NAMALWA (cell line): ENCODE measurements around the gene EPHA6.
A peak's percentile ranks its signal among the peaks of the same experiment; 100 is the strongest.

ENCODE experiments used
- DNase-seq: peaks from one replicate; pipeline ENCODE4 v3.0.0-alpha.2; 2015; ENCODE audit warnings: low spot score

Gene EPHA6

DNA sequence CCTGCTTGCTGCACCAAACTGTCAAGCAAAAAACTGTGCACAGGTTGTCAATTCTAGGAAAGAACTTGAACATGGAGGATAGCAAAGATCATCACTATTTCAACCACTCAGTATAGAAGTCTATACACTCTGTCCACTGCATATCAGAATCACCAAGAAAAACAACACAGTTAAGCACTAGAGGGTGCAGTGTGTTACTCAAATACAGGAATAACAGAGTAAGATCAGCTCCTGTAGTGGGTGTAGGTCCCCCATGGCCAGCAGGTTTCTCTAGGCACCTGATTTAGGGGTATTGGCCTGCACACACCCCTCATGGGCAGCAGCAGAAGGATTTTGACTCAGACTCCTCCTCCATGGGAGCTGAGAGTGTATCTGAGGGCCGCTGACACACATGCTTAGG lies 464.1 kb downstream of the EPHA6 start:
- DNase-seq: peak; percentile 7

DNA sequence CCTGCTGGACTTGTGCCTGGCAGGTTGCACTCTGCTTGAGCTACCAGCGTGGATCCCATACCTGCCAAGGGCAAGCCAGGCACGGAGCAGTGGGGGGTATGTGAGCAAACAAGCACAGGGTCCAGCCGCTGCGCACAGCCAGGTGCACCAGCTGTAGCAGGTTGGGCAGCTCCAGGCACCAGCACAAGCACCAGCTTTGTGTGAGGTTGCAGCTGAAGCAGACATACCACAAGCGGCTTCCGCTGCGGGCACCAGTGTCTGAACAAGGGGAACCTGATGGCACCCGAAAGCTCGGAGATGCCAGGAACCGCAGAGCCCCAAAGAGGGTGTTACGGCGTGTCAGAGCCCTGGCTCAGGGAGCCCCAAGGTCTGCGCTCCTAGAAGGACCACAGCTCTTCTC lies 477.5 kb downstream of the EPHA6 start:
- DNase-seq: no peak

DNA sequence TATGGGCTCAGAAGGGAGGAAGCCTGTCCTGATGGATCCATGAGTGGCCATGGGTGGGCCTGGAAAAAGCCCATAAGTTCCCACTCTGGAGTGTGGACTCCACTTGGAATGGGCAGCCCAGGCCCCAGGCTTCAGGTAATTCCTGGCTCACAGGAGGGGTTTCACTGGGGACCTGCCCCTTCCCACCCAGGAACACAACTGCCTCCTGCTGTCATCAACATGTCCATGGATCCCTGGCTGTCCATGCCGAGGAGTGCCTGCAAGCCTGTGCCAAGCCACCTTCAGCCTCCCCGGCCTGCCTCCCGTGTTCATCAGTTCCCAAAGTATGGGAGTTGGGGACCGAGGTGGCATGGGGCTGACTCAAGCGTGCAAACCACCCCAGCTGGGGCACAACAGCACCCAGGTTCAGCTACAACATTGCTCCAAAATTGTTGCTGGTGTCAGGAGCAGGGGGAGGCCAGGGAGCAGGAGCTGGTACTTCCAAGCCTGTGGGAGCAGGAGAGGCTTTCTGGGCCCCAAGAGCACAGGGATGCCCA lies 479.3 kb downstream of the EPHA6 start:
- DNase-seq: no peak

DNA sequence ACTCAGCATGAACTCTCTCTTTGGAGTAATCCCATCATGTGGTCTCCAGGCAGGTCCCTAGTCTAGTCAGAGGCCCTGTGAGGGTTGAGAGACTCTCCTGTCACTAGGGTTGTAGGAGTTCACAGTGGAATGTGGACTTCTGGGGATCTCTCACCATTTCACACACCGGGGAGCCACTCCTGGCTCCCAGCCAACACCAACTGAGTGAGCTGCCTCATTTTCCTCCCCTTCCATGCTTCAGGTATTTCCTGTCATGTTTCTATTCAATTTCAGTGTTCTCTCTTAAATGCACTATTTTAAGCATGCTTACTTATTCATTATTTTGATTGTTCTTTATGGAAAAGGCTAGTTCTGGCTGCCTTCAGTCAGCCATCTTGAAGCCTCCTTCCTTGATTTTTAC lies 482.6 kb downstream of the EPHA6 start:
- no peak for DNase-seq

DNA sequence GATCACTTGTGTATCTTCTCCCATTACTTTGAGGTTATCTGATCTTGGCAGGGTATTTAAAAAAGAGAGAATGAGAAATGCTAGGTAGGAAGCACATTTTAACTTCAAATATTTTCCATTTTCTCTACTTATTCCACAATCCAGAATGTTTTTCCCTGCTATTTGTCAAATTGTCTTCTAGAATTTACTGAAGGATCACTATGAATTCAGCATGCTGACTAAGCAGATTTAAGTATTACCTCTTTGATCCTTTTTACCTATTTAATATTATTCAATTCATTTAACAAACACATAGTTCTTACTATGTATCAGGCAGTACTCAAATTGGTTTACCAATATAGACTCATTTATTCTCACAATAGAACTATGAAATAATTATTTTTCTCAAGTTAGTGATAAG lies 486.7 kb downstream of the EPHA6 start:
- DNase-seq: no peak

DNA sequence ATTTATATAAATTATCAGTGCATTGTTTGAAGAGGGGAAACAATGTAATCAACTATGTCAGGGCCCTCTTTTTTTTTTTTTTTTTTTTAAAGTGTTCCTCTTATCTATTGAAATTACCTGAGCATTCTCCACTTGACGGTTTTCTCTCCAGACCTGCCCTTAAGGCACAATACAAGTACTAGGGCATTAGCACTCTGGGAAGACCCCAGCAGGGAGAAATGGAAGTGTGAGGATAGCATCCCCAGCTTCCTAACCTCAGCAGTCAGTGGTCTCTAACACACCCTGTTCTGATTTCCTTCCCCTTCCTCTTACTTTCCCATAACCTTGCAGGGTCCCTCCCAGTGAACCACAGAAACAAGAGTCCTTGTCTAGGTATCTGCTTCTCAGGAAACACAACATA lies 491.8 kb downstream of the EPHA6 start:
- DNase-seq: no peak

DNA sequence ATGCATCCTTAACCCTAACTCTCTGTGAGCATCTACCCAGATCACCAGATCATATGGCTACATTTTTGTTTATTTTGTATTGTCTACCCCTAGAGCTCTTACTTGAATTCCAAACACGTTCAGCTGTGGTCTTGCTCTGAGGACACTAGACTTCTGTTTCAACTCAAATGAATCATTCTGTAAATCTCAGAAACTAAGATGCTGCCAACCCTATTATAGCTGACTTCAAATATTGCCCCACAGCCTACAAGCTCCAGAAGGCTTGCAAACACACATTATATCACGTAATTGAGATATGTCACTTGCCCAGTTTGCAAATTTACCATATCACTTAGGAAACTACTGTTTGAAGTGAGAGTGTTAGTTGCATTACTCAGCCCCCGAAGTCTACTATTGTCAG lies 524.0 kb downstream of the EPHA6 start:
- DNase-seq: no peak

DNA sequence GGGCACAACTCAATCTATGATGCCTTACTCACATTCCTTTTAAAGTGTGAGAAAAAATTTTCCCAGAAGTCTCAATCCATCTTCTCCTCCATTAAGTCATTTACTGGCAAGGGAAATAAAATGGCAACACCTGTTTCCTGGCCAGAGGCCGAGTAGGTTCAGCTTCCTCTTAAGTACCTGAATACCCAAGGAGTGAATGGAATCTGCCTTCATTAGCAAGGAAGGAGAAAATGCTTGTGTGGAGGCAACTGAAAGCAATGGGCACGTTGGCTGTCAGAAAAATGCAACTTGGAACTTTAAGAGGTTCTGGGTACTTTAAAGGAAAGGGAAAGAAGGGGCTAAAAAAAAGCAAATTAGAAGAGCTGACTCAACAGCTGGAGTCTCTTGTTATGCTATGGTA lies 526.5 kb downstream of the EPHA6 start:
- no peak for DNase-seq

DNA sequence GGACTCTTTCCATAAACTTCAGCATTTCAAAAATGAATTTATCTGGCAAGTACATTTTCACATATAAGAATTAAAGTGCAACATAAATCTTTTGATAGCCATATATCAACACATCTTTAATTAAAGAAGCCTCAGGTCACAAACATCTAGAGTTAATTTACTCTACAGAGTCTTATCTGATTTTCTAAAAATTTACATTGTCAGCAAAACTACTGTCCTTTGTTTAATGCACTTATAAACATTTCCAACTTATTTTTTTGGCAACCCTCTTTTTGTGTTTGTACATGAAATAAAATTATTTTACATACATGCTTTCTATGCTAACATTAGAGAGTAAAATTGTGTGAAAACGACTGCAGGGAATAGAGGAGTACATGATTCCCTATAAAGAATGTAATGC lies 533.4 kb downstream of the EPHA6 start:
- DNase-seq: no peak

DNA sequence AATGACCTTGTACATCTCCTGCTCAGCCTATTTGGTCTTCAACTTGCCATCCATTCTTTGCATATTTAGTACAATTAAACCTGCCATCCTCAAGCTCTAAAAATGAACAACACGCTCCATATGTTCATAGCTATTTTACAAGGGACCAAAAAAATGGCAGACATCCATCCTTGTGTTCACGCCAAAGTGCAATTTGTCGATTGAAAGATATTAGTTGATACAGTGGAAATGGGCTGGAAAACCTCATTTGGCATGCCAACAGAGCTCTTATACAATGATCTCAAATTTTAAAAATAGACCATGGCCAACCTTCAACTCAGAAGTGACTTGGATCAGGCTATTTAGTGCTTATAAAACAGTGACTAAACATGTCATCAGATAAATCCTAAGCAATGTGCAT lies 536.6 kb downstream of the EPHA6 start:
- no peak for DNase-seq

DNA sequence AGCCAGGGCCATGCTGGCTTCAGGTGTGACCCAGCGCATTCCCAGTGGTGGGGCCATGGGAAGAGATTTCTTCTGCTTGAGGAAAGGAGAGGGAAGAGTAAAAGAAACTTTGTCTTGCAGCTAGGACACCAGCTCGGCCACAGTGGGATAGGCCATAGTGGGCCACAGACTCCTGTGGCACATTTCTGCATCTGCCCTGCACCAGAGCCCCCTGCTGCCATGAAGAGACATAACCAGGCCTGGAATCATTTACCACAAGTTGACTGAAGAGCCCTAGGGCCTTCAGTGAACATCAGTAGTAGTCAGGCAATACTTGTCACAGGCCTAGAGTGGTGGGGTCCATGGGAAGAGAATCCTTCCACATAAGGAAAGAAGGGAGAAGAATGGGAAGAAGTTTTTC lies 538.8 kb downstream of the EPHA6 start:
- DNase-seq: no peak

DNA sequence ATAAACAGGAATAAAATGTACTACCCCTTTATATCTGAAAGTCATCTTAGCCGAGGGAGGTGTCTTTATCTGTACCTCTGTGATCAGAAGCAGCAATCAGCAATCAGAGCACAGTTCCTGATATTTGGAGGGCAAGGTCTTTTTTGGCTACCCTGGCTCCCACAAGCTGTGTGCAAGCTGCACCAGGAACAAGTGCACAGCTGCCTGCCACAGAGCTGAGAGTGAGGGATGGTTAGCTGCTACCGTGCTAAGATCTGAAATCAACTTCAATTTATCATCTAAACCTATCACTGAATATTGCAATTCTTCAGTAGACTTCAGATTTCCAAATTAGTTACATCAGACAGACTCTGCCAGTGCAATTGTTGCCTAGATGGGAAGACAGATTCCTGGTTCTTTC lies 545.6 kb downstream of the EPHA6 start:
- DNase-seq: no peak

DNA sequence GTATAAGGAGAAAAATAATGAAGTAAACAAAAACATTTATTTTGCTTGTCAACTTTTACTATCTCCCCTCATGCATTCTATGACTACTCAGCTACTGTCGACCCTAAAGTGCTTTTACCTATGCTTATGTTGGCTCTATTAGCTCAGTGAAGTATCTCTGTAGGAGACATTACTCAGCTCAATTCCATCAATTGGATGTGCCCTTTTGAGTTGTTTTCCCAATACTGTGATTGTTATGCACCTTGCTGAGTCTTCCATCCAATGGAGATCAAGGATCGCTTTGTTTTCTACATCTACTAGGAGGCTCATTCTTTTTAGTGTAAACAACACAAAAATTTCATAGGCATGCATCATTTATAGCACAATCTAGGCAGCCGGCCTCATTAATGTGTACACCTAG lies 546.4 kb downstream of the EPHA6 start:
- DNase-seq: no peak

DNA sequence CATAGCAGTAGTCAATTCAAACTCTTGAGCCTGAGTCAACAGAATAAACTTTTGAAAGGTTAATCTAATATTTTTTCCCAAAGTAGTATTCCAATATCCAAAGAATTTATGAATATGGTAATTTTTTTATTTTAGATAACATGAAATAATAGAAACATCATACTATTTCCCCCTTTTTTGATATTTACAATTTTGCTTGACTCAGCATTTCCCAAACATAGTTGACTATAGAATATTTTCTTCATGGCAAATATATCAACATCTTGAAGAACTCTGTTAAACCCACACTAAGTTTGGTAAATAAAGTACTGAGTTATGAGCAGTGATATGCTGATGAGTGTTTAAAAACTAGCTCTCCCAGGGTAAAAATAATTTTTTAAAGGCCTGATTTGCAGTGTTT lies 570.2 kb downstream of the EPHA6 start:
- DNase-seq: no peak

DNA sequence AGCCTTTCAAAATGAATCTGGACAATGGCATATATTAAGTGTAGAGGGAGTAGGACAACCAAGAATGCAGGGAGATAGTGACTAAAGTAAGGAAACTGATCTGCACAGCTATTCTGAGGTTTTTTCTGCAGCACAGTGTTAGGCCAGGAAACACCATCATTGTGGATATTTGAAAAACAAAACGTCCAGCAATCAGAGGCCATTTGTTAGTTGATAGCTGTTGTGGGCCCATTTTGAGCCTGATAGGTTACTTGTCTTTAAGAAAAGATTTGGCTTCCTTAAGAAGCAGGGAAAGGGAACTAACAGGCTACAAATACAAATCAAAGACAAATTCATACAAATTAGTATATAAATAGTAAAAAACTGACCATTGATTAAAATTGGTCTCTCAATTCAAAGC lies 574.4 kb downstream of the EPHA6 start:
- DNase-seq: no peak

DNA sequence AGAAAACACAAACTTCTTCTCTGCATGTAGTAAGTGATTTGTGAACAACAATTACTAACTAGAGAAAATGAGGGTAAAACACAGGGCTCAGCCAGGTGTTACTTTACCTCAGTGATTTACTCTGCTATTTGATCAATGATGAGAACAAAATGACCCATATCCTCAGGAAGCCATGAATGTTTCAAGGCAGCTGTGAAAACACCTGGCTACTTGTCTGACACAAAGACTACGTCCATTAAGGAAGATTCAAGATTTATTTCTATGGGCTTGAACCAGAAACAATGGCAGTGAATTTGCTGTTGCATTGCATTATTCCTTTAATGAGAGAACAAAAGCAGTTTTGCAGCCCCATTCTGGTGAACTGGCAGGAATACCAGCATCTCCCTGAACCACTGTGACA lies 575.5 kb downstream of the EPHA6 start:
- DNase-seq: no peak

DNA sequence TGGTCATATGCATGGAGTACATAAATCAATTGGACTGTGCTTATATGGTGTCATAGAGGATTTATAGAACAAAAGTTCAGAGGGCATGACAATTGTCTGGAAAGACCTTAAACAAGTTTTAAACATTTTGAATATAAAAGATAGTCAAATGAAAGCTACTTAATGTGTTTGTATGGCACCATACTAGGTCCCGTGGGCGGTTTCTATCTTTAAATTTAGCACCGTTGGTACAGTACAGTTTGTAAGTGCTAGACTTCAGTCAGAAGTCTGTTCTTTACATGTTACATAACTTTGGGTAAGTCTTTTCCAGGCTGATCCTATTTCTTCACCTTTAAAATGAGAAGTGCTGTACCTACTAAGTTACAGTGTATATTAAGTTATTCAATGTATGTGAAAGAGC lies 576.8 kb downstream of the EPHA6 start:
- no peak for DNase-seq

DNA sequence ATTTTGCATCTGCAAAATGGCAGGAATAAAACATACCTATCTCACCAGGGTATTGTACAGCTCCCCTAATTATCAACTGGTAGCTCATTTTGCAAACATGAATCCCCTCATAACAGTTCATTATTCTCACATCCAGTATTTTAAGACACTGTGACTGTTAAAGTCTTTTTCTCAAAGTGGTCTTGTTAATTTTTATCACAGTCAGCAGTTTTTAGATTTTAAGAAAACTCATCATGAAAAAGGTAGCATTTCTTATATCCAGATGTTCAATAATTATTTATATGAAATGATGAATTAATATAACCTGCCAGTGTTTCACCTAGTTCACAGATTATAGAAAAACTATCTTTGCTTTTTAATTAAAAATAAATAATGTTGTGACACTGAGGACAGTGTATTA lies 595.2 kb downstream of the EPHA6 start:
- DNase-seq: no peak

DNA sequence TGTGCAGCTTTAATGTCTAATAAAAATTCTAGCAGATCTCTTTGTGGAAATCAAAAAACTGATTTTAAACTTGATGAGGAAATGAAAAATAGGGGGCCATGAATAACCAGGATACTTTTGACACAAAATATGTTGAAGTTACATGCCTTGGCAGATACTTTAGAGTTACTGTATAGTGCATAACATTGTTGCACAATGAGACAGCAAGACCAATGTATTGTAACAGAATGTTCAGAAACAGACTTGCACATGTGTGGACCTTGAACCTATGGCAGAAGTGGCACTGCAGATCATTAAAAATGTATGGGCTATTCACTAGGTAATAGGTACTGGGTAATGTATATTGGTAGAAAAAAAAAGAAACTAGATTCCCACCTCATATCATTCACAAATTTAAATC lies 607.2 kb downstream of the EPHA6 start:
- DNase-seq: no peak

DNA sequence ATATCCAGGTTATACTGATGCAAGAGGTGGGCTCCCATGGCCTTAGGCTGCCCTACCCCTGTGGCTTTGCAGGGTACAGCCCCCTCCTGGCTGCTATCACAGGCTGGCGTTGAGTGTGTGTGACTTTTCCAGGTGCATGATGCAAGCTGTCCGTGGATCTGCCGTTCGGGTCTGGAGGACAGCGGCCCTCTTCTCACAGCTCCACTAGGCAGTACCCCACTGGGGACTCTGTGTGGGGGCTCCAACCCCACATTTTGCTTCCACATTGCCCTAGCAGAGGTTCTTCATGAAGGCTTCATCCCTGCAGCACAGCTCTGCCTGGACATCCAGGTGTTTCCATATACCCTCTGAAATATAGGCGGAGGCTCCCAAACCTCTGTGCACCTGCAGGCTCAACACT lies 610.6 kb downstream of the EPHA6 start:
- DNase-seq: no peak

DNA sequence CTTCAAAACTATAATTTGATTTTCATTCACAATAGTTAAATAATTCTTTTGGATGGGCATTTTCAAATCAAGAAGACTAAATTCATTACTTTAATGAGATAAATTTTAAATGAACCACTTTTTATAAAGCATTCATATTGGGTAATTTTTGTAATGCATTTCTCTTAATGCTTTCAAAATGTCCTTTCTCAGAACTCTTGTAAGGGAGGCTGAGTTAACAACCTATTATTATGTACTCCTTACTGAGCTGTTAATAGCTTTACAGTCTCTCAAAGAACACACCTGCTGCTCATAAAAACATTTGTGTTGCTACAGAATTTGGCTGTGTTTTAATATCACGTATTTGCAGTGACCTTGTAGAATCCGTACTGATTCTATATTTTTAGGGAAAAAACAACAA lies 616.2 kb downstream of the EPHA6 start:
- no peak for DNase-seq

DNA sequence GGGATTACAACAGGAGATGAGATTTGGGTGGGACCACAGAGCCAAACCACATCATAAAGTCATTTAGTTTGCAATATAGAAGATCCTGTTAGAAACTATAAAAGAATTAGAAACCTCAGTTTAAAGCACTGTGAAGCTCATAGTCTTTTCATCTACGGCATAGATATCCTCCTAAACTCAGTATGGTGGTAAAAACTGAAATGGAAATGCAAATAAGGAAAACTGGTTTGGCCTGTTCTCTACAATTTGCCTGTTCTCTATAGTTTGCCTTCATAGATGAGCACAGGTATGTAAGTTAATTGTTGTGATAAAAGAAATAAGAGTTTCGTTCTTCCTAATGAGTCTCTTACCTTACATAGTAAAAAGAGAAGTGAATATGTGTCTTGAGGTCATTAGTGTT lies 618.5 kb downstream of the EPHA6 start:
- no peak for DNase-seq

DNA sequence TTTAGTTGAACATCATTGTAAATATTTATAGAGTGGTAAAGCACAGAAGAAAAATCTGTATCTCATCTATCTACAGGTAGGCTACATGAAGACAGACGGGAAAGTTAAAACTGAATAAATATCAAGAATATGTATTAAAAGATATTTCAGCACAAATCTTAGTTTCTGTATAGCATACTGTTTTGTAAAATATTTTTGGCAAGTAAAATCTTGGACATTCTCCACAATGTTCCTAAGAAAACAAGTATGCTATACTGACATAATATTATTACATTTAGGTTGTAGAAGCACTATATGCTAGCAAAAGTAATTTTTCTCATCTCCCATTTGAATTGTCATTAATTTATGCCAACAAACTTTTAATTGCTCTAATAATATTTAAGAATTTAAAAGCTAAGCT lies 623.7 kb downstream of the EPHA6 start:
- no peak for DNase-seq

DNA sequence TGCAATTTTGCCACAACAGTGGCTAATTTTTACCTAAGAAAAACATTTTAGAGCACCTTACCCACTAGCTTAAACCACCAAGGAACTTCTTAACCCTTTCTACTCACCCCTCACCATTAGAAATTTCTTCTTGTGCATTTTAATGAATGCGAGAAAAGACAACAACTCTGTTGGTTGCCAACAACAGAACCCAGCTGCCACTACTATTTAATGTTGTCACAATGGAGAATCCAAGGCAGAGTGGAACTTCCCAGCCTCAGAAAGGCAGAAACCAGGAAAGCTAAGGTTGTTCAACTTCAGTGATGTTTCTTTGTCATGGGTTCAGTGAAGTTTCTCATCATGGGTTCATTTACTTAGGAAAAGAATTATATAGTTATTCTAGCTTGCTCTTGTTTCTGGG lies 625.0 kb downstream of the EPHA6 start:
- DNase-seq: no peak

DNA sequence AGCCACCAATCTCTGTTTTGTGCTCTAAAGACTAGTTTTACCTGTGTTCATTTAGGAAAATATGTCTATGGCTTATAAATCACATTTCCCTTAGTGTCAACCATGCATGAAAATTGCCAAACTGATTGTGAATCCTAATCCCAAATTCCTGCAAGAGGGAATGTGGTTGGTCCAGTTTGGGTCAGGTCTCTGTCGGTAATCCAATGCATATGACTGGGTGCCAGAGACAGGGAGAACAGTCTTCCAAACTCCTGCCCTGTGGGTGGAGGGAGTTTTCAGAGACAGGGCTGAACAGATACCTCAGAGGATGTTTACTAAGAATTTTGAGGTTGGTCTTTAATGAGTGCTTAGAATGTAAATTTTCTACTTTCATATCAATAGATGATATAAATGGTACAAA lies 649.6 kb downstream of the EPHA6 start:
- no peak for DNase-seq
